GM18909 (cell line): Measurements from ENCODE around the gene SPEN.
"Not testable (repeated sequence)": the region's sequence is repeated elsewhere in the genome, so short reads cannot be mapped to it uniquely, and the experiment has no call there.

Source experiments
- ATAC-seq: cut with Tn5 transposase; IDR thresholded peaks from one replicate; pipeline ENCODE4 v1.9.1; 2021; ENCODE audit warnings: mild to moderate bottlenecking; ENCODE audit not compliant: unreplicated experiment, poor library complexity

SPEN gene

DNA sequence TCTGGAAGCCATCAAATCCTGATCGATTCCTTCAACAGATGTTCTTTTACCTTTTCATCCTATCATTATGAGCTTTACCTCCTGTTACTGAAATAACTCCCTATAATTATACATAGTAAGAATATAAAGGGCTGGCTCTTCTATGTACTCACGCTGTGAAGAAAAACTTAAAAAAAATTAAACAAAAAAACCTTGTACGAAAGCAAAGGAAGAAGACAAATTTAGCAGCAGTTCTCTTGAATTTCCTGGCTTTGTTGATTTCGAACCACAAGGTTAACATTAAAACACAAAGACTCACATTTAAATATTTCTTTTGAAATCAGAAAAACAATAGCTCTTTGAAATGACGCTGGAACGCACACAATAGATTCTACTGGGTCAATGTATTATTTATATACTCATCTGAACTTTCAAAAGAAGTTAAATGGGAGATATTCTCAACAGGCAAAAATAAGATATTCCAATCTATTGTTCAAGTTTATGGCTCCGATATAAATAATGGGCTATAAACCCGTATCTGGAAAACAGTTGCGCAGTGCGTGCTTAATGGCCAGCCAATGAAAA lies 13.6 kb upstream of the SPEN start:
- no peak for ATAC-seq

GRCh38 chr1:15834406-15835204 lies 12.9 kb upstream of the SPEN start:
- peak; percentile 55 for ATAC-seq

DNA sequence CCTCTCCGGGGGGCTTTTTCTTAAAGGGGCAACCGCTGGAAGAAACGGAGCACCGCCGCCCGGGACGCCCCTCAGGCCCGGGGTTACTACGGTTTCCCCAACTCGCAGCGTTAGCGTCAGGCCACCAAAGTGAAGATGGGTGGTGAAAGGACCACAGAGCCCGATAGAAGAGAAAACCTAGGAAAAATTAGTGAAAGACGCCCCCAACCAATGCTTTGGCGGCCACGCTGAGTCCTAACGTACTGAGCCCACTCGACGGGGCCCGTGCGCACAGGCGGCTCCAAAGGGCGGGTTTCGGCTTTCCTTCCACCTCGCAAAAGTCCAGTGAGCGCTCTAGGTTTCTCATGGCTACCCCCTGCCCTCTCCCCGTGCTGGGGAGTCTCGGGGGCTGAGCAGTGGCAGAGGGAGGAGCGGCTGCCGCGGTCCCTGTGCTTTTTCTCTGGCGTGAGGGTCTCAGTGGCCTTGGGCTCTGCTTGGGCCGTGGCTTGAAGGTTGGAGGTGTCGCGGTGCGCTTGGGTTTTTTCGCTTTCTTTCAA lies 12.2 kb upstream of the SPEN start:
- peak; percentile 1 for ATAC-seq

DNA sequence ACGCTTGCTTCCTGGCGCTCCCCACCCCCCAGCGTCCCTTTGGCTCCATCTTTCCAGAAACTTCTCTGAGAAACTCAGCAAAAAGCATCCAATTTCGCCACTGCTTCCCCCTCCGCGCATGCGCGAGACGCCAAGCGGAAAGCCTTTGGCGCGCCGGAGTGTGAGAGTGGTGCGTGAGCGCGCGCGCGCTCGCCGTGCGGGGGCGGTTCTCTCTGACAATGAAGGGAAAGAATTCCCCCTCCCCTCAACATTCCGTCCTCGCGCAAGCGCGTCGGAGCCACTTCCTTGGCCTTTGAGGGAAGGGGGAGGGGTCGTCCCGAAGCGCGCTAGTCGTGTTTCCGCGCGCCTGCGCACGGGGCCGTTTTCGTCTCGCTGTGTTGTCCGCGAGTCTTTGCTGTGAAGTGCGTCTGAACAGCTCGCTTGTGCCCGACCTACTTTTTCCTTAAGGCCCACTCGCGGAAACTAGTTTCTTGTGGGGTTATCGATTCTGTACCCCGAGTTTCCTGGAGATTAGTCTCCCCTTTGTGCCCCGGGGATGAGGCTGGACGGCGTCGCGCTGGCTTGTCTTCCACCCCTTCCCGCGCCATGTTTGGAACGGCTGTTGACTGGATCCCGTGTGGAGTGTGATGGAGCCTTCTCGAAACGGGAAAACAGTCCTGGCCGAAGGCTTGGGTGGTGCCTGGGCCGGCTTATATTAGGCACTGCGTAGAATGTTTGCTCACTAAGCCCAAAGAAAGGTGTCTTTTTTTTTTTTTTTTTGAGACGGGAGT lies 11.6 kb upstream of the SPEN start:
- ATAC-seq, result peak; percentile 42

DNA sequence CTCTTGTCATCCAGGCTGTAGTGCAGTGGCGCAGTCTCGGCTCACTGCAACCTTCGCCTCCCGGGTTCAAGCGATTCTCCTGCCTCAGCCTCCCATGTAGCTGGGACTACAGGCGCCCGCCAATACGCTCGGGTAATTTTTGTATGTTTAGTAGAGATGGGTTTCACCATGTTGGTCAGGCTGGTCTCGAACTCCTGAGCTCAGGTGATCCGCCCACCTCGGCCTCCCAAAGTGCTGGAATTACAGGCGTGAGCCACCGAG lies 11.1 kb upstream of the SPEN start:
- ATAC-seq, result not testable (repeated sequence)

DNA sequence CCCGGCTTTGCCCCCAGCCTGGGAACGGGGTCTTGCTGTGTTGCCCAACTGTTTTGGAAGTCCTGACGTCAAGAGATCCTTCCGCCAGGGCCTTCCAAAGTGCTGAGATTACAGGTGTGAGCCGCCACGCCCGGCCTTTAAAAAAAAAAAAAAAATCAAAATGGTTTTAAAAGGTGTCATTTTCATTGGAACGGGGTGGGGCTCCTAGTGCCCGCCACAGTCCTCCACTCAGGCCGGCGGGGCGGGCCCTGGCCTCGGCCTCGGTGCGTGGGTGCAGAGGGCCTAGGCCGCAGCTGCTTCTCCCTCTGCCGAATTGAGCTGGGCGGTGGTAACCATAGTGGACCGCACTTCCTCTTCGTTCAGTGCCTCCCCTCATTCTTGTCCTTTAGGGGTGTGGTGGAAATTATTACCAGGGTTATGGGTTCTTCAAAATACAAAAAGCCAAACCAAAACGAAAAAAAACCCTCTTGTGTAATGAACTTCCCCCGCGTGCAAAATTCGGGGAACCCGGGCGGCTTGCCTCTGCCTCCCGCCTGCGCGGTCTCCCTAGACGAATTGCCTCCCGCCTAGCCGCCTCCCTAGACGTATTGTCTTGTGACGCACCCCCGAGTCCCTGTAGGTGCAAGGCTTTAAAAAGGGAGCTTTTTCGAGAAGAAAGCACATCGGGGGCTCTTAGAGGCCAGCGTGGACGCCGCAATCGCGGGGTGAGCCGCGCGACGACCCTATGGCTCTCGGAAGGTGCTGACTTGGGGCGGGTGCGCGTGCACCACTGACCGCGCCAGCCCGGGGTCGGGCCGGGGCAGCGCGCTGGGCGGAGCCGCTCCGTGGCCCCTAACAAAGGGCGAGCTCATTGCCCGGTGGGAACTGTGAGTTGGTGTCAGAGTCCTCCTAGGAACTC lies 10.5 kb upstream of the SPEN start:
- ATAC-seq, result no peak

GRCh38 chr1:15837931-15838330 lies 9.6 kb upstream of the SPEN start:
- ATAC-seq, result no peak

- ATAC-seq, result no peak
Observed at GRCh38 chr1:15838721-15839120, 8.8 kb upstream of the SPEN start.

DNA sequence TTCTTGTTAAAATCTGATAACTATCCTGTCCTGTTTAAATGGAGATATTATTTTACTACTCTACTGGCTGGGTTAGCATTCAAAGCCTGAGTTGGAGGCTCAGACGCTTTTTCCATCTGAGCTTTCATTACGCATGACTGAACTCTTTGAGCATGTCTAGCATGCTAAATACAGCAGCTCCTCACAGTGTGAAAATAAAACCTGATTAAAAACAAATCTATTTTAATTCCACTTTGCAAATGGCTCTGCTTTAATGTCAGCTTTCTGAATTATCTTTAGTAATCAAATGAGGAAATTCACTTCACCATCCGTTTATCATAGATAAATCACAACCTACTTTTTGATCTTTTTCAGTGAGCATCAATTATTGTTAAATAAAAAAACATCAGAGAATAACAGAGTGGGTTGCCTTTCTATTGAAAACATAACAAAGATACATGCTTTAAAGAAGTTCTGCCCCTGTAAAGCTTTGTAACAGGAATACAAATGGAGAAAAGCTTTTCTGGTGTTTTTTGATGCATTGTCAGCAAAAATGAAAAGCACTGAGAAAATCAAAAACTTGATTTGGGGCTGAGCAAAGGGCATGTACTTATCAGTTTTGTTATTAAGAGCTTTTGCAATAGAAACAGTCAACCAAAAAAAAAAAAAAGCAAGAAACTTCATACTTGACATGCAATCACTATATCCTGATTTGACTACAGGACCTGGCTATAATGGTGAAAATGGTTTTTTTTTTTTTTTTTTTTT lies 3.5 kb upstream of the SPEN start:
- no peak for ATAC-seq

- ATAC-seq, result not testable (repeated sequence)
Observed at GRCh38 chr1:15846056-15846455, 1.5 kb upstream of the SPEN start.

DNA sequence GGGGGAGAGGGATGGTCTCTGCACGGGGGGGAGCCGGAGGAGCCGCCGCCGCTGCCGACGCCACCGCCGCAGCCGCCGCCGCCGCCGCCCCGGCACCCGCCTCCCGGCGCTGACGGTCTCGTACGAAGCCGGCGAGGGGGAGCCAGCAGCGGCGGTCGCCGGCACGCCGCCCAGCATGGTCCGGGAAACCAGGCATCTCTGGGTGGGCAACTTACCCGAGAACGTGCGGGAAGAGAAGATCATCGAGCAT lies 311 bp downstream of the SPEN start:
- ATAC-seq, result no peak

DNA sequence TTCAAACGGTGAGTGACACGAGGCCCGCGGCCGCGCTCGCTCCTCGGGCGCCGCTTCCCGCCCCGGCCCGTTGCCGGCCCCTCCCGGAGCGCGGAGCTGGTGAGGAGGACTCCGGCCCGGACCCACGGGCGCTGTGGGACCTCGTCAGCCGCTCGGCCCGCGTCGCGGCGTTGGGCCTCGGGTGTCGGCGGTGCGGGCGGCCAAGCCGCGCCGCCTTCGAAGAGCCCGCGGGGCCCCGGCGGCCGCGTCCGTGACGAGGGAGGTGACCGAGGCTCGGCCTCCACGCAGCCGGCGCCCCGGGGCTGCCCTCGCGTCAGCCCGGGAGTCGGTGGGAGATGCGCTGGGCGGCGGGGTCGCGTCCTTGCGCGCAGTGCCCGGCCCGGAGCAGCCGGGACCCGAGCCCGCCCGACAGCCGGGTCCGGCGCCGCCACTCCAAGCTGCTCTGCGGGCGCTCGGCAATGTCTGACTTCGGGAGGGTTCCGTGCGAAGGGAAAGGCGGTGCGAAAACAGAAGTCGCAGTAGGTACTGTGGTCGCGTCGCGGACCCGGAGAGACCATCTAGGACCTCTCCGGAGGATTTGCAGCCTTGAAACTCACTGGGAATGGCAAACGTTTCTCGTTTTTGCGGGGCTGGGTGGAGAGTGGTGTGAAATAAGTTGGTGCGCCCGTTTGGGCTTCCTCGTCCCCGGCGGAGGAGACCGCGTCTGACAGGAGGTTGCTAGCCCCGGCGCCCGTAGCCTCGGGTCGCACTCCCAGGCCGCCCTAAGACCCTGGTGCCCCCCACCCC lies 829 bp downstream of the SPEN start:
- ATAC-seq, result peak; percentile 15

- no peak for ATAC-seq
Observed at GRCh38 chr1:15848929-15849774, 1.6 kb downstream of the SPEN start.

- no peak for ATAC-seq
Observed at GRCh38 chr1:15849775-15850324, 2.3 kb downstream of the SPEN start.

GRCh38 chr1:15850471-15851001 lies 3.0 kb downstream of the SPEN start:
- no peak for ATAC-seq

- no peak for ATAC-seq
Observed at GRCh38 chr1:15851210-15852035, 3.9 kb downstream of the SPEN start.
